Erythroblast (primary cell): ENCODE results near the gene KIF5A.

Experiments
- GATA1 ChIP-seq: IDR thresholded peaks from 2 replicates; pipeline ENCODE4 v1.6.1; 2011; ENCODE audit warnings: low read depth, mild to moderate bottlenecking, control low read depth, low read length, moderate library complexity
- POLR2A ChIP-seq: IDR thresholded peaks from 2 replicates; pipeline ENCODE4 v1.6.1; 2011; ENCODE audit warnings: mild to moderate bottlenecking, low read length

- TF ChIP-seq POLR2A (no peak), GATA1 (no peak)
Measured at GRCh38 chr12:57593187-57593586, 43.3 kb downstream of the KIF5A start.
